Cardiac muscle cell (in vitro differentiated cells and primary cell): Measurements from ENCODE around the gene RNMT. TPM values are rescaled to one million over a fixed set of nuclear protein-coding genes. Genes with fewer than 3 reads are reported as not detected.

Experiments used
- DNase-seq, 2 donors: peaks; one replicate each; pipeline versions ENCODE4 v3.0.0 to v3.0.0-alpha.2; 2010 to 2017; ENCODE audit warnings: low read depth in 1 of 2, low spot score in 1 of 2
- H3K27ac ChIP-seq: fragments of 200-600 bp; sonication (generic); 2 replicates; pipeline ENCODE4 v1.5.1; 2016
- H3K27me3 ChIP-seq: fragments of 200-600 bp; sonication (generic); 2 replicates; pipeline ENCODE4 v1.6.0; 2016; ENCODE audit warnings: control low read depth
- H3K36me3 ChIP-seq: fragments of 200-600 bp; sonication (generic); 2 replicates; pipeline ENCODE4 v1.5.1; 2016; ENCODE audit warnings: control low read depth
- H3K4me1 ChIP-seq: fragments of 200-600 bp; sonication (generic); 2 replicates; pipeline ENCODE4 v1.8.1; 2017; ENCODE audit warnings: low read depth, mild to moderate bottlenecking, mixed run types
- H3K4me3 ChIP-seq: fragments of 200-600 bp; sonication (generic); 2 replicates; pipeline ENCODE4 v1.5.1; 2016; ENCODE audit warnings: mild to moderate bottlenecking
- H3K9me3 ChIP-seq: fragments of 200-600 bp; sonication (generic); 2 replicates; pipeline ENCODE4 v1.5.1; 2017; ENCODE audit warnings: low read depth, mild to moderate bottlenecking, control low read depth
- CTCF ChIP-seq: IDR thresholded peaks from 2 replicates; pipeline ENCODE4 v1.5.1; 2012; ENCODE audit warnings: low read depth, mild to moderate bottlenecking, low read length
- polyA plus RNA-seq: library from polyadenylated mRNA; unstranded; fragments of >200 nt; fragmentation: Nextera tagmentation; extraction: Ambion mirVana; gene quantifications from 2 replicates; pipeline ENCODE4 v1.2.1, GENCODE V29; 2016
- total RNA-seq: library from RNA; depleted of rRNA; stranded (reverse); fragments of >200 nt; gene quantifications from 2 replicates; pipeline ENCODE4 v1.2.3, GENCODE V29; 2016

Gene RNMT
- total and polyA plus RNA-seq, 2 experiments from 2014 or later: 36.5 to 53.0 TPM

GRCh38 chr18:13811993-13812392 is 85.5 kb downstream of the RNMT start:
- H3K36me3 ChIP-seq: no peaks in the 10 kb centered on the region
- no peak for TF ChIP-seq CTCF
- no peak overlapping the region for H3K4me3 ChIP-seq
- peaks cover 3% of the 10 kb centered on the region for H3K4me1 ChIP-seq
- no peak for DNase-seq
- no peaks in the 10 kb centered on the region for H3K9me3 ChIP-seq
- no peaks in the 10 kb centered on the region for H3K27me3 ChIP-seq
- no peak overlapping the region for H3K27ac ChIP-seq

GRCh38 chr18:13813271-13813849 is 86.9 kb downstream of the RNMT start:
- Histone ChIP-seq H3K27me3 (no peaks in the 10 kb centered on the region), H3K9me3 (no peaks in the 10 kb centered on the region), H3K4me1 (peaks cover 3% of the 10 kb centered on the region), H3K36me3 (no peaks in the 10 kb centered on the region), H3K27ac (no peak overlapping the region), H3K4me3 (no peak overlapping the region)
- TF ChIP-seq CTCF: peak; percentile 90
- peak; percentile 66 to 79 for DNase-seq

Other genes starting within 250 kb of the RNMT start
- gene FAM210A, start 115 bp upstream of the RNMT start, total RNA-seq: 20.6 and 26.9 TPM in 2 replicates
- gene FAM210A, start 115 bp upstream of the RNMT start, polyA plus RNA-seq: 20.0 and 23.9 TPM in 2 replicates
- not detected in 2 replicates for gene MC5R, start 97.5 kb downstream of the RNMT start, total RNA-seq
- not detected in 2 replicates for gene MC5R, start 97.5 kb downstream of the RNMT start, polyA plus RNA-seq
- not detected in 2 replicates for gene MC2R, start 188.9 kb downstream of the RNMT start, total RNA-seq
- gene MC2R, start 188.9 kb downstream of the RNMT start, polyA plus RNA-seq: not detected in 2 replicates